GM08714 (cell line): ENCODE measurements around the gene SLCO4A1.
"Not testable (repeated sequence)": the region's sequence is repeated elsewhere in the genome, so short reads cannot be mapped to it uniquely, and the experiment has no call there.

Source experiments
- H3K4me3 ChIP-seq: fragments of 200-500 bp; sonication (Bioruptor generic); 2 replicates; pipeline ENCODE4 v1.5.1; 2014; ENCODE audit warnings: mild to moderate bottlenecking, low read length, inconsistent platforms
- ZNF274 ChIP-seq: IDR thresholded peaks from 2 replicates; pipeline ENCODE4 v1.6.1; 2012; ENCODE audit warnings: mild to moderate bottlenecking, low read depth, low read length

Gene SLCO4A1

DNA sequence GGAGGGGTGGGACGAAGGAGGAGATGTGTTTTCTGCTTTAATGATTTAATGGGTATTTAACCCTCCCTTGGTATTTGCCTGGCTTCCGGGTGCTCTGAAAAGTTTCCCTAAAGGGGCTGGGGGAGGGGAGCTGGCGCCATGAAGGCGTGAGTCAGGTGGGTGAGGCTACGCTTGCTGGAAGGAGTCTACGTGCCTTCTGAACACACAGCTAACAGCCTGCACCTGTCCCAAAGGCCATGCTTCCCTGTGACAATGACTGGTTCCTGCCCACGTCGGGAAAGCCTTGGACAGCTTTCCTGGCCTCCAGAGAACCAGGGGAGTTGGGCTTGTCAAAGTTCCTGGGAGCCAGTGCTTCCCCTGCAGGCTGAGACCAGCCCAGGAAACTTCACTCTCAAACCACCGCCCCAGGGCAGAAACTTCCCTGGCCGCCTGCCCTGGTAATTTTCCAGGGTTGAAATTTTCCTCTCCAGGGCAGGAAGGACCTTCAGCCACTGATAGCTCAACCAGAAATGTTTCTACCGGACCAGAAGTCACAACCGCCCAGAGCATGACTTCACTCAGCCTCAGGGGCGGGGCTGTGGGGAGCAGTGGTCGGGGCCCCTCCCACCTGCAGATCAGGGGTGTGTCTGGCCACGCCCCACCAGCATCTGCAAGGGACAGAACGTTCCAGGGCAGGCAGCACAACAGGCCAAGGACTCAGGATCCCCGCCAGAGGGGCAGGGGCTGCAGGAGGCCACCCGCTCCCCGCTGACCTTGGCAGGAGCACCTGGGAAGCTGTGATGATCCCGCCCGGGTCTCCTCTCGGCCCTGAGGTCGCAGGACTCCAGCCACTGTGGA is 18.6 kb upstream of the SLCO4A1 start:
- H3K4me3 ChIP-seq = peak overlapping the region; percentile 3; the same call in 1 of the 2 replicates
- TF ChIP-seq ZNF274 = no peak

DNA sequence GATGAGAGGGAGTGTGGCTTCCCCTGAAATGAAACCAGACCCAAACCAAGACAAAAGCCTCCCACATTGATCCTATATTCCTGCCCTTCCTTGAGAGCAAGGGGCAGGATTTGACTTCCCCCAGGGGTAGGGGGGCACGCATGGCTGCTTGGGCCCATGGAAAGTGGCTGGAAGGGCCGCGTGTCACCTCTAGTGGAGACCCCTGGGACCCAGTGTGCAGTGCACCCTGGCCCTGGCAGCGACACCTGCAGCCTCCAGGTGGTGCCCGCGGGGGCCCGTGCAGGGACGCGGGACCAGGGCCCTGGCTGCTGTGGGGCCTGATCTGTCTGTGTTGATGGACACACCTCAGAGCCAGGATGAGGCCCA is 18.0 kb upstream of the SLCO4A1 start:
- no peak overlapping the region; the same call in 1 of the 2 replicates for H3K4me3 ChIP-seq
- TF ChIP-seq ZNF274 = no peak

DNA sequence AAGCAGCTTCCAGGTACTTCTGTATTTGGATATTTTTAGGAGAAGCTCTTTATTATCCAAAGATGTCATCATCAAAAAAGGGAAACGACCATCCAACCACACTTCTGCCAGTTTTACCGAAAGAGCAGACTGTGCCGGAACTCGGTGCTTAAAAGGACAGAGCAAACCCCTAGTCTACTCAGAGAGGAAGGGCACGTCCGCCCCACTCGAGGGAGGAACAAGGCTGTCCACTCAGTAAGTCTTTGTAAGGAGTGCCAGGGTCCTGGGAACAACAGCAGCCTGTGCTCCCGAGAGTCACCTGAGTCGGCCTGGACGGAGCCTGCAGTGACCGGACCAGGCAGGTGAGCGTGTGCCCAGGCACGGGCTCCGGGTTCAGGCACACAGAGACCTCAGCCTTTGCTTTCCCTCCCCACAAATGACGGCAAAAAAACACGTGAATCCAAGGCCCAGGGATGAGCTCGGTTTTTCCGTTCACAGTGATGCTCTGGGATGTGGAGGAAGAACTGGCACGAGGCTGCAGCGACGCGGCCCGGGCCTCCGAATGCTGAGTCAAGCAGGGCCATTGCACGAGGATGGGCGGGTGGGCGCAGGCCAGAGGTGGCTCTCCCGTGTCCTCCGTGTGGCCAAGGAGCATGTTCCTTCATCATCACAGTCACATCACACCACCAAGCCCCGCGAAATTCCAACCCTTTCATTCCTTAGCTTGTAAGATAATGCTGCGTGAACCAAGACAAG is 17.4 kb upstream of the SLCO4A1 start:
- H3K4me3 ChIP-seq = no peak overlapping the region
- TF ChIP-seq ZNF274 = no peak

DNA sequence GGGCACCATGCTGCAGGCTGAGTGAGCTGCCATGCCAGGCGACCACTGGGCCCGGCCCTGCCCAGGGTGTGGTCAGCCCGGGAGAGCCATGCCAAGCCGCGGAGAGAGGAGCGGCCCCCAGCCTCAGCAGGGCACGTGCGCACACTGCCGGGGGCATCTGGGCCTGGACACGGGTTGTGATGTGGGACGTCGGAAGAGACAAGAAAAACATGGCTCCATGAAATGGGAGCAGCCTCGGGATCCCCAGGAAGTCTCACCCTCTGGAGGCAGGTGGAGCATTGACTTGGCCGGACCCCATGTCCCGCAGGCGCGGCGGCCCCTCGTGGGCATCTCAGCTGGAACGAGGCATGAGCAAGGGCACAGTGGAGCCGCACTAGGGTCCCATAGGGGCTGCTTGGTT is 16.8 kb upstream of the SLCO4A1 start:
- H3K4me3 ChIP-seq = no peak overlapping the region
- TF ChIP-seq ZNF274 = no peak

DNA sequence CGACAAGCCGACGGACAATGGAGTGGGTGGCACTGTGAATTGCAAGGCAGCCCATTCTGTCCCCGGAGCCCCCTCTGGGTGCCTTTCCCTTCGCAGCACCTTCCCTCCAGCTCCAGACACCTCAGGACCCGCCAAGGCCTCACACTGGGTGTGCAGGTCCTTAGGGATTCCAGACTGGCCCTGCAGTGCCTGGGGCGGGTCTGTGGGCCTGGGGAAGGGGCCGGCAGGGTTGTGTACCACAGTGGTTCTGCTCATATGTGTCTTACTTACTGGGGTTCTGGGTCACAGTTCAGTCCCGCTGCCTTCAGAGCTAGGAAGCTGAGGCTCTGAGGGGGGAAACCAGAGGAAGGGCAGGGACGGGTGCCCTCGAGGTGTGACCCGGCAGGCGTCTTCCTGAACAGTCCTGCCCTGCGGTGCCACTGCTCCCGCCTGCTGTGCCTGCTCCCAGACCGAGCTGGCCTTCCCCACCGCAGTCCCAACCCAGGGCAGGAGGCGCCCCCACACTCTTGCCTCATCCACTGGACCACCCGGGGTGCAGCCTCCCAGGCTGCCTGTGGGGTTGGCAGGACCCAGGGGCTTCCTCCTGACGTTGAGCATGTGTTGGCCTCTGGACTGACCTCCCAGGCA is 16.3 kb upstream of the SLCO4A1 start:
- no peak for TF ChIP-seq ZNF274
- H3K4me3 ChIP-seq = no peak overlapping the region

DNA sequence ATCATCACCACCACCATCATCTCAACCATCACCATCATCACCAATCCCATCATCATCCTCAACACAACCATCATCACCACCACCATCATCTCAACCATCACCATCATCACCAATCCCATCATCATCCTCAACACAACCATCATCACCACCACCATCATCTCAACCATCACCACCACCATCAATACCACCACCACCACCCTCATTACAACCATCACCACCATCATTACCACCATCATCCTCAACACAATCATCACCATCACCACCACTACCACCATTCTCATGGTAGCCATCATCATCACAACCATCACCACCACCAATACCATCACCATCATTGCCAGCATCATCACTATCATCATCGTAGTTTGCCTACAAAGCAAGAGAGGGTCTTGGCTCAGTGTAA is 14.9 kb upstream of the SLCO4A1 start:
- H3K4me3 ChIP-seq = not testable (repeated sequence)

DNA sequence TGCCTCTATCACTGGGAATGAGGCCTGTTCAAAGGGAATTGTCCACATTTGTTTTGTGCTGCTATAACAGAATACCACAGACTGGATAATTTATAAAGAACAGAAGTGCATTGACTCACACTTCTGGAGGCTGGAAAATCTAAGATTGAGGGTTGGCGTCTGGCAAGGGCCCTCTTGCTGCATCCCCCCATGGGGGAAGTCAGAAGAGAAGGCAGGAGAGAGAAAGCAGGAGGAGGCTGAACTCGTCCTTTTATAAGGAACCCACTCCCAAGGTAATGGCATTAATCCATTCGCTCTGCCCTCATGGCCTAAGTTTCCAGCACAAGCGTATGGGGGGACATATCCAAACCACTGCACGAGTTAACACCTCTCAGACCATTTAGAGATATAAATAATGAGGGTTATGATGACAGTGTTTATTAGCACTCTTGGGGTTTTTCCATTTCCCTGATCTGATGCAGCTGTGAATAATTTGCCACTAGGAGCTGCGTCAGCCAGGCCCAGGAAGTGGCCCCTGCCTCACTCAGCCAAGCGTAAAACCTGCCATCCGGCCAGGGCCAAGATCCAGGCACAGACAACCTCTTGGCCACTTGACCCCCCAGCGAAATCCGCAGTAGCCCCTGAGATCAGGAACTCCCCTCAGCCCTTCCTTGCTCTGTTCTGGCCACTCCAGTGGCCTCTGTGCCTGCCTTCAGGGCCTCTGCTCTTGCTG is 14.2 kb upstream of the SLCO4A1 start:
- no peak overlapping the region; the same call in 1 of the 2 replicates for H3K4me3 ChIP-seq

DNA sequence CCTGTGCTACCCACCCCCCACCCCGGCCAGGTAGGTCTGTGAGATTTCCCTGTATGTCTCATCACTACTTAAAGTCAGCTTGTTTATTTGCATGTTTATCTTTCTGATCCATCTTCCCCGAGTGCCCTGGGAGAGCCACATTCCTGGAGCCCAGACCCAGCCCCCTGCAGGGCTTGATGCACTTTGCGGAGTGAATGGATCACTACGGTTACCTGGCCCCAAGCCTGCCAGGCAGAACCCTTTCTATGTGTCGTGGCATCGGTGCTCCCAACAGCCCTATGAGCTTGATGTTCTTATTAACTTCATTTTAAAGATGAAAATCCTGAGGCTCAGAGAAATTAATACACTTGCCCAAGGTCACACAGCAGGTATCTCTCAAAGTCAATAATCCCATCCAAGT is 13.6 kb upstream of the SLCO4A1 start:
- H3K4me3 ChIP-seq = no peak overlapping the region; the same call in 1 of the 2 replicates
- TF ChIP-seq ZNF274 = no peak

More for the DNA sequence above, 14.2 kb upstream of the SLCO4A1 start:
- no peak for TF ChIP-seq ZNF274

DNA sequence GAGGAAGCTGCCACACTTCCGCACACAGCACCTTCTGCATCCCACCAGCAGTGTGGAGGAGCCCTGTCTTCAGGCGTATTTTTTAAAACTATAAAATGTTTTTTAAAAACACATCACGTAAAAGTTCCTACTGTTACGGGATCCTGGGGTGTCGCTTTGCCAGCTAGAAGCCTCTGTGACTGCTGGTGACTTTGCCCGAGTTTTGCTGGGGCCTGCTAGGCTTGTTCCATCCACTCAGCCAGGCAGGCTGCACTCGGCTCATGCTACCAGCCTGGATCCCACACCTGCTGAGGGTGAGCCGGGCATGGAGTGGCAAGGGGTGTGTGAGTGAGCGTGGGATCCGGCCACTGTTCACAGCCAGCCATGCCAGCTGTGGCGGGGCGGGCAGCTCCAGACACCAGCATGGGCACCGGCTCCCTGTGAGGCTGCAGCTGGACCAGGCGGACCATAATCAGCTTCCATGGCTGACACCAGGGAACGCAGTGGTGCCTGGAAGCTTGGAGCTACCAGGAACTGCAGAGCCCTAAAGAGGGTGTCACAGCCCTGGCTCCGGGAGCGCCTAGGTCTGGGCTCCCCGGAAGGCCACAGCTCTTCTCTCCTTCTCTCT is 12.3 kb upstream of the SLCO4A1 start:
- no peak for TF ChIP-seq ZNF274
- H3K4me3 ChIP-seq = no peak overlapping the region

DNA sequence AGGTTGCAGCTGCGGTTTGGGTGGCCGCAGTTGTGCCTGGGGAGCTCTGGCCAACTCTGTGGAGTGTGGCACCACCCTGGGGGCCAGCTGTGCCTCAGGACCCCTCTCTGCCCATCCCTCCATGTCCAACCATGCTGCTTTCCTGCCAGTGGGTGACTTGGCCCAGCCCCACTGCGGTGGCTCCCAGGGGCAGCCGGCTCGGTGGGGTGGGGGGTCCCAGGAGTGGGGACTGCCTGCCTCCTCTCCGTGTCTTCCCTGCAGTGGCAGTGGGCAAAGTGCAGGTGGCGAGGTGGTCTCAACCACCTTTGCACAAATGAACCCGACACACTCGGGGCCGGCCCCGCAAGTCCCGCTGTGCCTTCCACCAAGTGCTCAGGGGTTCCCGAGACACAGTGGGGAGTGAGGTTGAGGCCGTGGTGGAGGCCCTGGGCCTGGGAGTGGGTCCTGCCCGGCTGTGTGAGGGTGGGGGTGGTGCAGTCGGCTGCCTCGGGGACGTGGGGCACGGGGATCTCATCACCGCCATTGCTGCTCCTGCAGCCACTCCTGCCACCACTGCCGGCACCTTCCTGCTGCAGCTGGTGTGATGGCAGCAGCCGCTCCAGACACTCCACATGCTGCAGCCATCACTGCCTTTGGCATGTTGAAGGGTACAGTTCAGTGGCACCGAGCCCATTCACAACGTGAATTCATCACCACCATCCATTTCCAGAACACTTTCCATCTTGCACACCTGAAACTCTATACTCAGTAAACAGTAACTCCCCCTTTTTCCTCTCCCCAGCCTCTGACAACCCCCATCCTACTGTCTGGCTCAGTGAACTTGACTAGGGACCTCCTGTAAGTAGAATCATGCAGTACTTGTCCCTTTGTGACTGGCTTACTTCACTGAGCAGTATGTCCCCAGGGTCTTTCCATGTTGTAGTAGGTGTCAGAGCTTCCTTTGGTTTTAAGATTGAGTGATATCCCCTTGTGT is 10.7 kb upstream of the SLCO4A1 start:
- no peak for TF ChIP-seq ZNF274
- no peak overlapping the region for H3K4me3 ChIP-seq

DNA sequence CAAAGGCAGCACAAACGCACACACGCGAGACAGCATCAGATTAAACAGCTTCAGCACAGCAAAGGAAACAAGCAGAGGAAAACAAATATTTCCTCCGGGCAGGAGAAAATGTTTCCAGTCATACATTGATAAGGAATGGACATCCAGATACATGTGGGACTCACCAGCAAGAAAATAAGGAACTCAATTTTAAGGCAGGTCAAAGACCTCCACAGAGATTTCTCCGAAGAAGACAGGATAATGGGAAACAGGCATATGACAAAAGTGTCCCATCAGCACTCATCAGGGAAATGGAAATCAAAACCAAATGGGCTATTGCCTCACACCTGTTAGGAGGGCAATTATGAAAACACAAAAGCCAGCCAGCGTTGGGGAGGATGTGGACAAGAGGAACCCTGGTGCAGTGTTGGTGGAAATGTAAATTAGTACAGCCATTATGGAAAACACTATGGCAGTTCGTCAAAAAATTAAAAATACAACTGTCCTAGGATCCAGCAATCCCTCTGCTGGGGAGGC is 9.7 kb upstream of the SLCO4A1 start:
- H3K4me3 ChIP-seq = no peak overlapping the region
- no peak for TF ChIP-seq ZNF274

DNA sequence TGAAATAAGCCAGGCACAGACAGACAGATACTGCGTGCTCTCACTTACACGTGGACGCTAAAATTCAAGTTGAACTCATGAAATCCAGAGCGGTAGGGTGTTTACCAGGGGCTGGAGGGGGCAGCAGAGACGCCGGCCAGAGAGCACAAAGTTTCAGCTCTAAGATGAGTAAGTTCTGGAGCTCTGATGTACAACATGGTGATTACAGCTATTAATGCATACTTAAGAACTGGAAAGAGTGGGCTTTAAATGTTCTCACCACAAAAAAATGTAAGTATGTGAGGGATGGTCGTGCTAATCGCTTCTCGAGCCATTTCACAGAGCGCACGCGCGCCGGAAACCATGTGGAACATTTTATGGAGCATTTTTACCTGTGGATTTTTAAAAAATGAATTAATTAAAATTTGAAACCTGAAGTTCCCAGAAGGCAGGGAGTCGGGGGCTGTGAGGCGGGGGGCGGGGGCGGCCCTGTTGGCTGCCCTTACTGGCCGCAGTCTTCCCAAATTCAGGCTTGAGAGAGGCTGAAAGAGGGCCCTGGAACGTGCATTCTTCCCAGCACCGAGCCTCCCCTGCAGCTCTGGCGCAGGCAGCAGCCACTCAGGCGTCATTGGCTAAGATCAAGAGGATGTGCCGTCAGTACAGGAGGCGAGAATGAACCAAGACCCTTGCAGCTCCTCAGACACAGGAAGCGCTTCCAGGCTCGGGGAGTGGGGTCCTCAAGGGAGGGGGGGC is 8.5 kb upstream of the SLCO4A1 start:
- no peak for TF ChIP-seq ZNF274
- H3K4me3 ChIP-seq = no peak overlapping the region
